ENCODE data around the gene IL13.

- TF ChIP-seq, protein P1, sequence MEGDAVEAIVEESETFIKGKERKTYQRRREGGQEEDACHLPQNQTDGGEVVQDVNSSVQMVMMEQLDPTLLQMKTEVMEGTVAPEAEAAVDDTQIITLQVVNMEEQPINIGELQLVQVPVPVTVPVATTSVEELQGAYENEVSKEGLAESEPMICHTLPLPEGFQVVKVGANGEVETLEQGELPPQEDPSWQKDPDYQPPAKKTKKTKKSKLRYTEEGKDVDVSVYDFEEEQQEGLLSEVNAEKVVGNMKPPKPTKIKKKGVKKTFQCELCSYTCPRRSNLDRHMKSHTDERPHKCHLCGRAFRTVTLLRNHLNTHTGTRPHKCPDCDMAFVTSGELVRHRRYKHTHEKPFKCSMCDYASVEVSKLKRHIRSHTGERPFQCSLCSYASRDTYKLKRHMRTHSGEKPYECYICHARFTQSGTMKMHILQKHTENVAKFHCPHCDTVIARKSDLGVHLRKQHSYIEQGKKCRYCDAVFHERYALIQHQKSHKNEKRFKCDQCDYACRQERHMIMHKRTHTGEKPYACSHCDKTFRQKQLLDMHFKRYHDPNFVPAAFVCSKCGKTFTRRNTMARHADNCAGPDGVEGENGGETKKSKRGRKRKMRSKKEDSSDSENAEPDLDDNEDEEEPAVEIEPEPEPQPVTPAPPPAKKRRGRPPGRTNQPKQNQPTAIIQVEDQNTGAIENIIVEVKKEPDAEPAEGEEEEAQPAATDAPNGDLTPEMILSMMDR (IDR thresholded peaks at IDR 0.05): no peak
- no peak for TF ChIP-seq POLR2A (IDR thresholded peaks at IDR 0.05)
Observed at GRCh38 chr5:132666310-132667123, 8.5 kb downstream of the IL13 start.

All from thyroid gland (tissue), 4 donors.